ENCODE measurements around the gene CARMIL3.

Gene CARMIL3

GRCh38 chr14:24085215-24085614 lies 33.4 kb downstream of the CARMIL3 start:
- DNase-seq (ENCODE audit: low read depth), result no peak
- no peak for TF ChIP-seq CTCF (IDR thresholded peaks at IDR 0.05; ENCODE audit: low read length, missing control alignments)
- no peak overlapping the region for H3K4me3 ChIP-seq (replicated peaks; ENCODE audit: low read depth, low read length)

- no peak for TF ChIP-seq CTCF (IDR thresholded peaks at IDR 0.05; ENCODE audit: low read length, missing control alignments)
- DNase-seq (ENCODE audit: low read depth), result no peak
- no peak overlapping the region for H3K4me3 ChIP-seq (replicated peaks; ENCODE audit: low read depth, low read length)
Observed at GRCh38 chr14:24086193-24086955, 34.6 kb downstream of the CARMIL3 start.

GRCh38 chr14:24087004-24087403 lies 35.2 kb downstream of the CARMIL3 start:
- DNase-seq (ENCODE audit: low read depth), result no peak
- no peak overlapping the region for H3K4me3 ChIP-seq (replicated peaks; ENCODE audit: low read depth, low read length)
- TF ChIP-seq CTCF (IDR thresholded peaks at IDR 0.05; ENCODE audit: low read length, missing control alignments), result no peak

GRCh38 chr14:24088095-24088494 lies 36.3 kb downstream of the CARMIL3 start:
- DNase-seq (ENCODE audit: low read depth), result no peak
- no peak for TF ChIP-seq CTCF (IDR thresholded peaks at IDR 0.05; ENCODE audit: low read length, missing control alignments)
- no peak overlapping the region for H3K4me3 ChIP-seq (replicated peaks; ENCODE audit: low read depth, low read length)

GRCh38 chr14:24089890-24090289 lies 38.1 kb downstream of the CARMIL3 start:
- DNase-seq (ENCODE audit: low read depth), result no peak
- TF ChIP-seq CTCF (IDR thresholded peaks at IDR 0.05; ENCODE audit: low read length, missing control alignments), result no peak
- H3K4me3 ChIP-seq (replicated peaks; ENCODE audit: low read depth, low read length), result no peak overlapping the region

GRCh38 chr14:24092110-24092504 lies 40.3 kb downstream of the CARMIL3 start:
- H3K4me3 ChIP-seq (replicated peaks; ENCODE audit: low read depth, low read length), result no peak overlapping the region
- no peak for TF ChIP-seq CTCF (IDR thresholded peaks at IDR 0.05; ENCODE audit: low read length, missing control alignments)
- DNase-seq (ENCODE audit: low read depth), result no peak
